SK-N-SH (cell line): ENCODE results near the gene TBCD.

Source experiments
- CTCF ChIP-seq: fragments of 200-600 bp; sonication (generic); IDR thresholded peaks from 2 replicates; pipeline ENCODE4 v1.6.1; 2017; ENCODE audit warnings: antibody characterized with exemption, mild to moderate bottlenecking, moderate library complexity
- POLR2AphosphoS5 ChIP-seq: IDR thresholded peaks from 2 replicates; pipeline ENCODE4 v1.6.1; 2012; ENCODE audit warnings: low read depth, low read length
- RAD21 ChIP-seq: IDR thresholded peaks from 2 replicates; pipeline ENCODE4 v1.6.1; 2012; ENCODE audit warnings: mild to moderate bottlenecking, low read length
- TF ChIP-seq, protein P1 (sequence below): IDR thresholded peaks from 2 replicates; pipeline ENCODE4 v1.4.0; 2012; ENCODE audit warnings: low read depth

DNA sequence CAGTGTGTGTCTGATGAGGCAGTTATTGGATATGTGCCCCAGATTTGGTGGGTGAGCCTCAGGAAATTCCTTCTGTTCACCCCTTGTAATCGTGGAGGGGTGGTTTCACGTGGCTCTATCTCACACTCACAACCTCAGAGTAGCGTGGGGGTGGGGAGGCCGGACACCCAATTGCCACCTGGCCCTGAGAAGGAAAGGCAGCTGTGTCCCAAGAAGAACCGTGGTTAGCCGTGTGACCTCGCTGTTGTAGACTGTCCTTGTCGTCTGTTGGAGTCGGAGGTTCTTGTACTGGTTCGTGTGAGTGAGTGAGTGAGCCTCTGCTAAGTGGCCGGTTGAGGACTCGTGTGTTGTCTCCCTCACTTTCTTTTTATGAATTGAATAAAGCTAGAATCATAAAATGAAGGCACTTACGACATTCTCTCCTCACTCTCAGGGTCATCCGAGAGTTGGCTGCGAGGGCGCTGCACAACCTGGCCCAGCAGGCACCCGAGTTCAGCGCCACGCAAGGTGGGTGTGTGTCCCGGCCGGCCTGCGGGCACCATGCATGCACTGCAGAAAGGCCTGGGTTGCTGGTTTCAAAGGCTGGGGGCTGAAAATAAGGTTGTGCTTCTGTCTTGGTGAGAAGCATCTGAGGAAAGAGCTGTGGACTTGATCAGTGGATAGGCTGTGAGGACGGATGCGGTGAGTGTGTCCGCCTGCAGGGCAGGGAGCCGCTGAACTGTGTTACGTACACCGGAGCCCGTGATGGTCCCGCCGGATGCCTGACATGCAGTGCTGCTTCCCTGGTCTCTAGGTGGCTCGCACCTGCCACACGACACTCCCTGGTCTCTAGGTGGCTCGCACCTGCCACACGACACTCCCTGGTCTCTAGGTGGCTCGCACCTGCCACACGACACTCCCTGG is 151.4 kb downstream of the TBCD start:
- TF ChIP-seq POLR2AphosphoS5 (no peak), RAD21 (no peak), CTCF (no peak)
- TF ChIP-seq, protein P1, sequence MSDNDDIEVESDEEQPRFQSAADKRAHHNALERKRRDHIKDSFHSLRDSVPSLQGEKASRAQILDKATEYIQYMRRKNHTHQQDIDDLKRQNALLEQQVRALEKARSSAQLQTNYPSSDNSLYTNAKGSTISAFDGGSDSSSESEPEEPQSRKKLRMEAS: no peak
